ENCODE results near the gene RASGEF1C.
"Not testable (repeated sequence)": the region's sequence is repeated elsewhere in the genome, so short reads cannot be mapped to it uniquely, and the experiment has no call there.

RASGEF1C gene

GRCh38 chr5:180095545-180095944, 113.5 kb downstream of the RASGEF1C start:
- H3K36me3 Mint-ChIP-seq (ENCODE audit: low read depth): no peaks in the 10 kb centered on the region
- H3K27ac Mint-ChIP-seq: peak overlapping the region in 2 of 3 experiments; percentile 22 to 66
- no peak for TF ChIP-seq CTCF (IDR thresholded peaks at IDR 0.05; ENCODE audit: unreplicated experiment in 3 of 3)

DNA sequence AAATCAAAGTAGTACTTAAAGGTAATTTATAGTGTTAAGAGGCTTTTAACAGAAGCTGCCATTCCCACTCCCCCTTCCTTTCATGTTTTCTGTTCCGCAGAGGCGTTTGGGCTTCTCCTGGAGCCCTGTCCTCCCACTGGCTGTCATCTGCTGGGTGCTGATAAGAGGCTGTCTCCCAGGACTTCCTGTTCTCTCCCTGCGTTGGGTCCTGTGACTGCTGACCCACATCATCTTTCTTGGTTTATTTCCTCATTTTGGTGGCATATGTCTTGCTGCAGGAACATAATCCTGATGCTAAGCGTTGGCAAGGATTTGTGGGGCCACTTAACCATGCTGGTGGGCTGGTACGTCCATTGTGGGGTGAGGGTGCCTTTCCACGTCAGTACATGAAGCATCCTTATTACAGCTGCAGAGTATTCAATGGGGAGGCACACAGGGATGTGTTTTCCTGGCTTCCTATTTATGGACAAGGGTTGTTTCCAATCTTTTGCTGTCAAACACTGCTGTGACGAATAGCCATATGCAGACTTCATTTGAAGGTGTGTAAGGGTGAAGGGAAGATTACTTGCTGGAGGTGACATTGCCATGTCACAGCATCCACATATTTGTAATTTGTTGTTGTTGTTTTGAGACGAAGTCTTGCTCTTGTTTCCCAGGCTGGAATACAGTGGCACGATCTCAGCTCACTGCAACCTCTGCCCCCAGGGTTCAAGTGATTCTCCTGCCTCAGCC, 115.2 kb downstream of the RASGEF1C start:
- TF ChIP-seq CTCF (IDR thresholded peaks at IDR 0.05; ENCODE audit: unreplicated experiment in 3 of 3): no peak
- Mint-ChIP-seq H3K27me3 (ENCODE audit: low read depth) (peaks cover 17% of the 10 kb centered on the region), H3K4me1 (peaks cover 4% of the 10 kb centered on the region), H3K4me3 (peak overlapping the region in 1 of 3 experiments; percentile 11), H3K36me3 (ENCODE audit: low read depth) (no peaks in the 10 kb centered on the region), H3K27ac (no peak overlapping the region), H3K9me3 (no peaks in the 10 kb centered on the region)

More at GRCh38 chr5:180095545-180095944, 113.5 kb downstream of the RASGEF1C start:
- peaks cover 4% of the 10 kb centered on the region for H3K4me1 Mint-ChIP-seq
- no peaks in the 10 kb centered on the region for H3K9me3 Mint-ChIP-seq
- no peak overlapping the region for H3K4me3 Mint-ChIP-seq
- peaks cover 17% of the 10 kb centered on the region for H3K27me3 Mint-ChIP-seq (ENCODE audit: low read depth)

DNA sequence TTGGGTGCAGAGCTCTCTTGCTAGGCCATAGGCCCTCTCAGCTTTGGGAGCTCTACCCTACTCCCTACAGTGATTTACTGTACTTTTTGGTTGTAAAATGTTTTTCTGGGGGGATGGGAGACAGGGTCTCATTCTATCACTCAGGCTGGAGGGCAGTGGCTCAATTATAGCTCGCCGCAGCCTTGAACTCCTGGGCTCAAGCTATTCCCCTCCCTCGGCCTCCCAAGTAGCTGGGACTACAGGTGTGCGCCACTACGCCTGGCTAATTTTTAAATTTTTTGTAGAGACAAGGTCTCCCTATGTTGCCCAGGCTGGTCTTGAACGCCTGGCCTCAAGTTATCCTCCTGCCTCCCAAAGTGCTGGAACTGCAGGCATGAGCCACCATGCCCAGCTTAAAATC, 115.8 kb downstream of the RASGEF1C start:
- TF ChIP-seq CTCF (IDR thresholded peaks at IDR 0.05; ENCODE audit: unreplicated experiment in 3 of 3): no peak
- no peaks in the 10 kb centered on the region for H3K36me3 Mint-ChIP-seq (ENCODE audit: low read depth)
- H3K4me1 Mint-ChIP-seq: peaks cover 4% of the 10 kb centered on the region
- H3K27me3 Mint-ChIP-seq (ENCODE audit: low read depth): peaks cover 17% of the 10 kb centered on the region
- peak overlapping the region in 1 of 3 experiments; percentile 43 for H3K27ac Mint-ChIP-seq
- H3K4me3 Mint-ChIP-seq: peak overlapping the region in 2 of 3 experiments; percentile 47 to 54
- no peaks in the 10 kb centered on the region for H3K9me3 Mint-ChIP-seq

DNA sequence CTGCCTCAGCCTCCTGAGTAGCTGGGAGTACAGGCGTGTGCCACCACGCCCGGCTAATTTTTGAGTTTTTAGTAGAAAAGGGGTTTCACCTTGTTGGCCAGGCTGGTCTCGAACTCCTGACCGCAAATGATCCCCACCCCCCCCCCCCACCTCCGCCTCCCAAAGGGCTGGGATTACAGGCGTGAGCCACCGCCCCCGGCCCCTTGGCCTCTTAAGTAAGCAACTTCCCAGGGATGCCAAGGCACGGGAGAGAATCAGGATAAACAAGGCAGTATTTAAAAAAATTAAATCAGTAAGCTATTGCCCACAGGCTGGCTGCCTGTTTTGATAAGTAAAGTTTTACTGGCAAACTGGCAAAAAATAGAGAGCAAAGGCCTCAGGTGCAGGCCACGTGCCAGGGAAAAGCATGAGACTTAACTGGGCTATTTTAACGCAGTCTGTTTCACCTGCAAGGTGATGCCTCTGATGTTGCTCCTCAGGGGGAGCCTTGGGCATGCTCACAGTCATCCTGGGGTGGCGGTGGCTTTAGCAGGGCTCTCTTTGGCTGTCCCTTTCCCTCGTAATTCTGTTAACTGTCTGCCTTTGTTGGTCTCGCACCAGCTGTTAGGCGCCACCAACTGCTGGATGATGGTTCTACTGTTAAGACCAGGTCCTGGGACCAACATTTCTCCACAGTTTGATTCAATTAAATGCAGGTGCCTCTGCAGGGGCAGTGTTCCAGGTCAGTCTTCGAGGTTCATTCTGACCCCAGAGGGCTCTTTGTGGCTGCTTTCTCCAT, 118.1 kb downstream of the RASGEF1C start:
- peak overlapping the region; percentile 83 to 86 (median 84) for H3K4me3 Mint-ChIP-seq
- H3K4me1 Mint-ChIP-seq: peaks cover 4% of the 10 kb centered on the region
- peak in 2 of 3 experiments; percentile 29 to 38 for TF ChIP-seq CTCF (IDR thresholded peaks at IDR 0.05; ENCODE audit: unreplicated experiment in 3 of 3)
- peaks cover 12% of the 10 kb centered on the region for H3K27me3 Mint-ChIP-seq (ENCODE audit: low read depth)
- peak overlapping the region; percentile 79 to 95 (median 81) for H3K27ac Mint-ChIP-seq
- H3K36me3 Mint-ChIP-seq (ENCODE audit: low read depth): no peaks in the 10 kb centered on the region
- no peaks in the 10 kb centered on the region for H3K9me3 Mint-ChIP-seq

DNA sequence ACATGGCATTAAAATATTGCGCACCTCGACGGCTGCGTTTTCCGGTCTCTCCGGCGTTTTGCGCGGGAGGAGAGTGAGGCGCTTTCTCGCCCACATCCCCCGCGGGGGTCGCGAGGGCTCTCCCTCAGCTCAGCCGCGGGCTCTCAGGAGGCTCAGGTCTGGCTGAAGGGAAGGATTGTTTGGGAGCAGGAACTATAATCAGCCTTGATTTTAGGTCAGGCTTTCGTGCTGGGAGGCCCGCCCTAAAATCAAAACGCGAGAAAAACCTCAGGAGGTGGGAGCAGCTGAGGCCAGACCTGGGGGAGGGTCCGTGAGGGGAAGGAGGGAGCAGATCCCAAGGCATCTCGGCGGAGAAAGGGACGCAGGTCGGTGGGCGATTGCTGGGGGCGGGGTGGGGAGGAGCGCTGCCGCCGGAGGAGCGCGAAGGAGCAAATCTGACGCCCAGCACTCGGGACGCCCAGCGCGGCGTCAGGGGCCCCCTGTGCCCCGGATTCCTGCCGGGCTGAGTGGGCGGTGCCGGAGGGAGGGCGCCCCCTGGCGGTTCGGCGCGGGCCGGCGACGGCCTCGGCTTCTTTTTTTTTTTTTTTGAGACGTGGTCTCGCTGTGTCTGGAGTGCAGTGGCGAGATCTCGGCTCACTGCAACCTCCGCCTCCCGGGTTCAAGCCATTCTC, 118.8 kb downstream of the RASGEF1C start:
- H3K9me3 Mint-ChIP-seq: no peaks in the 10 kb centered on the region
- TF ChIP-seq CTCF (IDR thresholded peaks at IDR 0.05; ENCODE audit: unreplicated experiment in 3 of 3): peak; percentile 93 to 97 (median 96)
- peak overlapping the region; percentile 84 to 88 (median 86) for H3K4me3 Mint-ChIP-seq
- H3K27ac Mint-ChIP-seq: peak overlapping the region; percentile 82 to 91 (median 87)
- peaks cover 4% of the 10 kb centered on the region for H3K4me1 Mint-ChIP-seq
- H3K36me3 Mint-ChIP-seq (ENCODE audit: low read depth): no peaks in the 10 kb centered on the region
- peaks cover 9% of the 10 kb centered on the region for H3K27me3 Mint-ChIP-seq (ENCODE audit: low read depth)

DNA sequence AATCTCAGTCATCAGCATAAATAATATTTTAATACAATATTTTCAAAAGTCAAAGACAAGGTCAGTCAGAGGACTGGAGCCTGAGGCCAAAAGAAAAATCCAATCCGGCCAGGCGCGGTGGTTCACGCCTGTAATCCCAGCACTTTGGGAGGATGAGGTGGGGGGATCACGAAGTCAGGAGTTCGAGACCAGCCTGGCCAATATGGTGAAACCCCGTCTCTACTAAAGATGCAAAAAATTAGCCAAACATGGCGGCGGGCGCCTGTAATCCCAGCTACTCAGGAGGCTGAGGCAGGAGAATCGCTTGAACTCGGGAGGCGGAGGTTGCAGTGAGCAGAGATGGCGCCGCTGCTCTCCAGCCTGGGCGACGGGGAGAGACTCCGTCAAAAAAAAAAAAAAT, 119.4 kb downstream of the RASGEF1C start:
- Mint-ChIP-seq H3K4me3 (peak overlapping the region; percentile 84 to 88 (median 86)), H3K27ac (peak overlapping the region in 1 of 3 experiments; percentile 82)
- H3K9me3 Mint-ChIP-seq; H3K36me3 Mint-ChIP-seq (ENCODE audit: low read depth); H3K27me3 Mint-ChIP-seq (ENCODE audit: low read depth); H3K4me1 Mint-ChIP-seq: not testable (repeated sequence)
